ENCODE results near the gene CALM1. TPM values are rescaled to one million over a fixed set of nuclear protein-coding genes. Genes with fewer than 3 reads are reported as not detected.

CALM1 gene
- total RNA-seq, 1 experiment from 2014 or later, result 373 TPM

GRCh38 chr14:90356925-90357324, 39.9 kb upstream of the CALM1 start:
- Mint-ChIP-seq H3K4me1 (no peaks in the 10 kb centered on the region), H3K4me3 (no peak overlapping the region), H3K27ac (no peak overlapping the region), H3K36me3 (no peaks in the 10 kb centered on the region), H3K9me3 (peaks cover 7% of the 10 kb centered on the region; the same call in 1 of the 2 replicates), H3K27me3 (ENCODE audit: low read depth) (peaks cover 4% of the 10 kb centered on the region; the same call in 1 of the 2 replicates)
- ATAC-seq (no peak), DNase-seq (ENCODE audit: low spot score) (no peak)
- TF ChIP-seq ELF4 (CRISPR knock-in tag; IDR thresholded peaks at IDR 0.05; ENCODE audit: low read depth) (no peak), GRHL2 (CRISPR knock-in tag; IDR thresholded peaks at IDR 0.05; ENCODE audit: insufficient replicate concordance, severe bottlenecking) (no peak), FOXP1 (CRISPR knock-in tag; IDR thresholded peaks at IDR 0.05; ENCODE audit: borderline replicate concordance) (no peak), HMGXB4 (CRISPR knock-in tag; IDR thresholded peaks at IDR 0.05) (no peak), TP53 (CRISPR knock-in tag; IDR thresholded peaks at IDR 0.05) (no peak), SP1 (CRISPR knock-in tag; conservative IDR thresholded peaks at IDR 0.05) (no peak), ZSCAN18 (CRISPR knock-in tag; IDR thresholded peaks at IDR 0.05) (no peak), NR1H2 (CRISPR knock-in tag; IDR thresholded peaks at IDR 0.05) (no peak), ZNF219 (CRISPR knock-in tag; IDR thresholded peaks at IDR 0.05; ENCODE audit: borderline replicate concordance) (no peak), ZNF232 (CRISPR knock-in tag; IDR thresholded peaks at IDR 0.05) (no peak), MXD4 (CRISPR knock-in tag; IDR thresholded peaks at IDR 0.05; ENCODE audit: borderline replicate concordance) (no peak), FOXJ3 (CRISPR knock-in tag; IDR thresholded peaks at IDR 0.05; ENCODE audit: borderline replicate concordance) (no peak), ZNF532 (CRISPR knock-in tag; IDR thresholded peaks at IDR 0.05; ENCODE audit: borderline replicate concordance) (no peak), ZNF425 (CRISPR knock-in tag; conservative IDR thresholded peaks at IDR 0.05) (no peak), PRDM15 (CRISPR knock-in tag; IDR thresholded peaks at IDR 0.05) (no peak), USF1 (CRISPR knock-in tag; IDR thresholded peaks at IDR 0.05) (no peak), FOXK1 (CRISPR knock-in tag; IDR thresholded peaks at IDR 0.05) (no peak), CREM (CRISPR knock-in tag; IDR thresholded peaks at IDR 0.05) (no peak), PREB (CRISPR knock-in tag; IDR thresholded peaks at IDR 0.05; ENCODE audit: borderline replicate concordance) (no peak), TEAD1 (CRISPR knock-in tag; IDR thresholded peaks at IDR 0.05) (no peak)
- POLR2A ChIA-PET, result interaction anchor here (0.7 kb wide), 1 partner anchor 414 kb away, joined by 3 read pairs; no protein-coding TSS in a partner anchor
- CTCF ChIA-PET, result no interaction called here
